Measurements from ENCODE around the gene KDM7A.
A peak's percentile ranks its signal among the peaks of the same experiment; 100 is the strongest.

The KDM7A gene

GRCh38 chr7:140093375-140093774 is 83.4 kb downstream of the KDM7A start:
- no peak for DNase-seq (ENCODE audit: low read depth in 1 of 2, low spot score in 1 of 2)

- DNase-seq (ENCODE audit: low read depth in 1 of 2, low spot score in 1 of 2): no peak
These were observed 91.3 kb downstream of the KDM7A start for GRCh38 chr7:140085447-140085846.

- no peak for DNase-seq (ENCODE audit: low read depth in 1 of 2, low spot score in 1 of 2)
These were observed 91.8 kb downstream of the KDM7A start for GRCh38 chr7:140084972-140085371.

- DNase-seq (ENCODE audit: low read depth in 1 of 2, low spot score in 1 of 2): no peak
These were observed 92.6 kb downstream of the KDM7A start for GRCh38 chr7:140084142-140084655.

- no peak for DNase-seq (ENCODE audit: low read depth in 1 of 2, low spot score in 1 of 2)
These were observed 94.0 kb downstream of the KDM7A start for GRCh38 chr7:140082770-140083169.

GRCh38 chr7:140081774-140082425 is 94.9 kb downstream of the KDM7A start:
- no peak for DNase-seq (ENCODE audit: low read depth in 1 of 2, low spot score in 1 of 2)

- DNase-seq (ENCODE audit: low read depth in 1 of 2, low spot score in 1 of 2): no peak
These were observed 95.9 kb downstream of the KDM7A start for GRCh38 chr7:140080919-140081318.

GRCh38 chr7:140079121-140079536 is 97.7 kb downstream of the KDM7A start:
- no peak for DNase-seq (ENCODE audit: low read depth in 1 of 2, low spot score in 1 of 2)

GRCh38 chr7:140078392-140078791 is 98.4 kb downstream of the KDM7A start:
- no peak for DNase-seq (ENCODE audit: low read depth in 1 of 2, low spot score in 1 of 2)

GRCh38 chr7:140074780-140075179 is 102.0 kb downstream of the KDM7A start:
- no peak for DNase-seq (ENCODE audit: low read depth in 1 of 2, low spot score in 1 of 2)

GRCh38 chr7:140070546-140070945 is 106.2 kb downstream of the KDM7A start:
- DNase-seq (ENCODE audit: low read depth in 1 of 2, low spot score in 1 of 2): no peak

- no peak for DNase-seq (ENCODE audit: low read depth in 1 of 2, low spot score in 1 of 2)
These were observed 107.4 kb downstream of the KDM7A start for GRCh38 chr7:140069298-140069949.

GRCh38 chr7:140068033-140068432 is 108.8 kb downstream of the KDM7A start:
- no peak for DNase-seq (ENCODE audit: low read depth in 1 of 2, low spot score in 1 of 2)

- DNase-seq (ENCODE audit: low read depth in 1 of 2, low spot score in 1 of 2): no peak
These were observed 109.7 kb downstream of the KDM7A start for GRCh38 chr7:140067052-140067451.

- peak; percentile 73 to 76 for DNase-seq (ENCODE audit: low read depth in 1 of 2, low spot score in 1 of 2)
These were observed 114.1 kb downstream of the KDM7A start, which contains the start of gene PARP12 for GRCh38 chr7:140062528-140063299. PARP12 (minus strand) TSS chr7:140062951; CDS start chr7:140062847, 104 bp downstream.

- peak; percentile 16 to 31 for DNase-seq (ENCODE audit: low read depth in 1 of 2, low spot score in 1 of 2)
These were observed 114.7 kb downstream of the KDM7A start for GRCh38 chr7:140062118-140062527.

- no peak for DNase-seq (ENCODE audit: low read depth in 1 of 2, low spot score in 1 of 2)
These were observed 115.2 kb downstream of the KDM7A start for GRCh38 chr7:140061607-140061930.

- no peak for DNase-seq (ENCODE audit: low read depth in 1 of 2, low spot score in 1 of 2)
These were observed 115.8 kb downstream of the KDM7A start for GRCh38 chr7:140060788-140061606.

- DNase-seq (ENCODE audit: low read depth in 1 of 2, low spot score in 1 of 2): no peak
These were observed 116.5 kb downstream of the KDM7A start for GRCh38 chr7:140060243-140060630.

GRCh38 chr7:140059273-140060242 is 117.2 kb downstream of the KDM7A start:
- peak; percentile 11 to 15 for DNase-seq (ENCODE audit: low read depth in 1 of 2, low spot score in 1 of 2)
